HG02759 (cell line): Measurements from ENCODE around the gene TRABD2B.

Experiments
- ATAC-seq: cut with Tn5 transposase; IDR thresholded peaks from one replicate; pipeline ENCODE4 v1.9.1; 2021; ENCODE audit warnings: mild to moderate bottlenecking, moderate library complexity; ENCODE audit not compliant: unreplicated experiment

Gene TRABD2B

GRCh38 chr1:47856996-47857395 is 140.2 kb downstream of the TRABD2B start:
- ATAC-seq, result no peak

GRCh38 chr1:47855230-47855629 is 142.0 kb downstream of the TRABD2B start:
- ATAC-seq, result no peak

GRCh38 chr1:47854552-47855144 is 142.5 kb downstream of the TRABD2B start:
- no peak for ATAC-seq

- no peak for ATAC-seq
Observed at GRCh38 chr1:47853852-47854251, 143.3 kb downstream of the TRABD2B start.

DNA sequence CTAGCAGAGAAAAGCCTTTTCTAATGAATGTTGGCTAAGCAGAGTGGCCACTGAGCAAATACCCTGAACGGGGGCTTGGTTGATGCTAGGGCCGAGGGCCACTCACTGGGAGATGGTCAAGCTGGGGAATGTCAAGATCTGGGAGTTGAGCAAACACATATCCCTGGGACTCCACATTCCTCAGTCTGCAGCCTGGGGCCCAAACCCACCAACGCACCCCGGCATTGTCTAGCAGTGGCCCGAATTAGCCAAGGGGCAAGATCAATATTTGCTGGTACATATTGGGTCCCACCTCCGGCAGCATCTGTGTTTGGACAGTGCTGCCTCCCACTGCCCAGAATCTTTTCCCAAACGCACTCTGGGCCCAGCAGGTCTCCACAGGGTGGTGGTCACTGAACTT is 144.1 kb downstream of the TRABD2B start:
- no peak for ATAC-seq

DNA sequence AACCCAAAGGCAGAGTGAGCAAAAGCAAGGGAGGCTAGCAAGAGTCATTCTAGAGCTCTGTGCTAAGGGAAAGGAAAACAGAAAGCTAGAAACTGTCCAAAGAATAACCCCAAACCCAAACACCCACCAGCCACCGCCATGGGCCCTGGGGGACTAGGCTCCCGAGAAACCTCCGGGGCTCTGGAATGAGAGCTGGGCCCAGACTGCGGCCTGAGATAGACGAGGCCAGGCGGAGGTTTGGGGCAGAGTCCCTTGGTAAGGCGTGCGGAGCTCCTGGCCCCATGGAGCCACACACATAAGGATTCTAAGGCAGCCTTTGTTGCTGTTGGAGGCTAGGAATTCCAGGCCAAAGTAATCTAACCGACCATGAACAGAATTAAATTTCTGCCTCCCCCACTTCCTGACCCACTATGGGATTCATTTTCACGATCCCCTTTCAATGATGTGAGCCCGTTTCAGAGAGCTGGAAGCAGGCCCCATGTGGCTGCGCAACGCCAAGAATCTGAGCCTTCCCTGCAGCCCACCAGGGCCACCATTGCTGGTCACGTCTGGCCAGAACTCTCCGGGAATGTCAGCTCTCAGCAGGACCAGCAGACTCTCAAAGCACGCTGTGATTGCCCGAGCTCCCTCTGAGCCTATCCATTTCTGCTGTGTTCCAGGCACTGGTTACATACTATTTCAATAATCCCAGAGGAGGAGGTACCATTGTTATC is 145.0 kb downstream of the TRABD2B start:
- ATAC-seq, result no peak

DNA sequence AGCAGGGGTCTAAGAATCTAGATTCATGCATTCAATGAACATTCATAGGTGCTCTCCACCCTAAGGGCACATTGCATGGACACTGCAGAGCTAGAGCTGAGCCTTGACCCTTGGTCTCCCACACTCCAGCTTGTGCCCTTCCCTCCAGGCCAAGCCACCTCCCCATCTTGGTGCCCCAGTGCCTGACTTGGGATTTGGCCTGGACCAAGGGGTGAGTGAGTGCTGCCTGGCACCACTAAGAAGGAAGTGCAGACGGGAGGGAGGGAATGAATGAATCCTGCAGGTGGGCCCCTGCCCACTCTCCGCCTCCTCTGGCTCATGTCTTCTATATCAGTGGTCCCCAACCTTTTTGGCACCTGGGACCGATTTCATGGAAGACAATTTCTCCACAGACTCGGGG is 146.7 kb downstream of the TRABD2B start:
- ATAC-seq, result no peak

GRCh38 chr1:47849591-47850261 is 147.5 kb downstream of the TRABD2B start:
- ATAC-seq, result no peak

DNA sequence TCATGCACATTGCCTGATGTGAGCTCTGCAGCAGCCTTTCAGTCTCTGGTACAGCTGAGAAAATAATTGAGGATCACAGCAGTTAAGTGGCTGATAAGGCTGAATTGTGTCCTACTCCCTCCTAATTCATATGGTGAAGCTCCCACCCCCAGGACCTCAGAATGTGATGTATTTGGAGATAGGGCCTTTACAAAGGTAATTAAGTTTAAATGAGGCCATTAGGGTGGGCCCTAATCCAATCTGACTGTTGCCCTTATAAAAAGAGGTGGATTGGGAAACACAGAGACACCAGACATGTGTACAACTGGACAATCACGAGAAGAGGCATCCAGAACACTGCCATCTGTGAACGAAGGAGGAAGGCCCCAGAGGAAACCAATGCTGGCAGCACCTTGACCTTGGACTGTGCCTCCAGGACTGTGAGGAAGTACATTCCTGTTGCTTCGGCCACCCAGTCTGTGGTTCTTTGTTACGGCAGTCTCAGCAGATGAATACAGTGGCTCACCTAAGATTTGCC is 148.1 kb downstream of the TRABD2B start:
- ATAC-seq, result no peak

- no peak for ATAC-seq
Observed at GRCh38 chr1:47847763-47848162, 149.4 kb downstream of the TRABD2B start.

- no peak for ATAC-seq
Observed at GRCh38 chr1:47844558-47844955, 152.6 kb downstream of the TRABD2B start.

- ATAC-seq, result no peak
Observed at GRCh38 chr1:47843781-47844557, 153.2 kb downstream of the TRABD2B start.

DNA sequence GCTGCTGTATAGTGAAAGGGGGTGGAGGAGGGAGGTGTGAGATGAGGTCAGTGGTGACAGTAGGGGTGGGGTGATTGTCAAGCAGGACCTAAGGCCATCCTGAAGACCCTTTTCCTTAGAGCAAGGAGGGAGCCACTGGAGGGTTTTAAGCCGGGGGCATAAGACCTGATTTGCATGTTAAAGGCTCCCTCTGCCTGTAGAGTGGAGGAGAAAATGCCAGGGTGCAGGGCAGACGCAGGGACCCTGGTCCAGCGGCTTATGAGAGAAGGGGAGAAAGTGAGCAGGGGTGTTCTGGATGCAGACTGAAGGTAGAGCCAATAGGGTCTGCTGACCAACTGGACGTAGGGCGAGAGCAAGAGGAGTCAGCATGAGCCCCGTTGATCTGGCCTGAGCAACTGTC is 154.1 kb downstream of the TRABD2B start:
- ATAC-seq, result no peak

DNA sequence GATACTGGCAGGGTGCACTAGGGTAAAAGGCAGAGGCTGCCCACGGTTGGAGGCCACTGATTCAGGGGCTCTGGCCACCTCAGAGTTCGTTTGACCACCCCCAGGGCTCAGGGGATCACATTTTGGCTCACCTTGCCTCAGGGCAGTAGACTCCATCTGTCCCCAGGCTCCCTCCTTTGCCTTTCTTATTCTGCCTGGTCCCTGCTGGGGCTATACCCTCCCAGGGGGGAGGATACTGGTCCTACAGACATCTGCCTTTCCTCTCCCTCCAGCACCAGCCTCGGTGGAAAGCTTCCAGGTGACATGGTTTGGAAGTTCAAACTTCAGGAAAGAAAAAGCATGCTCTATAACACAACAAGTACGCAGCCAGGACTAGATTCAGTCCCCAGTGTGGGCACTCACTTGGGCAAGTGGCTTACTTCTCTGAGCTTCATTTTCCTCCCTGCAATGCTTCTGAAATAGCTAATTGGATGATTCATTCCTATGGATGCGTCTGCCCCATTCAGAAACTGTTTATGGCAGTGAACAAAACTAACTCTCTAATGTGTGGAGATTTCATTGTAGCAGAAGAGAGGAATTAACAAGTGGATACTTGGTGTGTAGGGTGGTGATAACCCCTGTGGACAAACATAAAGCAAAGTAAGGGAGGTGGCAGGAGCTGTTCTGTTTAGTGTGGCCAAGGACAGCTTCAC is 154.8 kb downstream of the TRABD2B start:
- no peak for ATAC-seq

- ATAC-seq, result no peak
Observed at GRCh38 chr1:47841356-47841755, 155.8 kb downstream of the TRABD2B start.

GRCh38 chr1:47840393-47841190 is 156.6 kb downstream of the TRABD2B start:
- ATAC-seq, result no peak

DNA sequence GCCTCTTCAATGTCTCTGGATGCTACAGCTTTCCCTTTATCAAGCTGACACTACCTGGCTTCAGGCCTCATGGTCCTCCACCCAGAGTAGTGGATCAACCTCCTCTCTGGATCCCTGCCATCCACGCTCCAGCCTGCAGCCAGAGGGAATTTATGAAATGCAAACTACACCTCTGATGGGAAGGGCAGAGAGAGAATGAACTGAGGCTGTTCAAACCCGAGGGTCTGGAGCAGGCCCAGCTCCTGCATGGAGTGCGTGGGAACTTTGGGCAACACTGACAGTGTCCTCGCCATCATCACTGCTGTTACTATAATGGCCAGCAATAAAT is 157.8 kb downstream of the TRABD2B start:
- ATAC-seq, result no peak

DNA sequence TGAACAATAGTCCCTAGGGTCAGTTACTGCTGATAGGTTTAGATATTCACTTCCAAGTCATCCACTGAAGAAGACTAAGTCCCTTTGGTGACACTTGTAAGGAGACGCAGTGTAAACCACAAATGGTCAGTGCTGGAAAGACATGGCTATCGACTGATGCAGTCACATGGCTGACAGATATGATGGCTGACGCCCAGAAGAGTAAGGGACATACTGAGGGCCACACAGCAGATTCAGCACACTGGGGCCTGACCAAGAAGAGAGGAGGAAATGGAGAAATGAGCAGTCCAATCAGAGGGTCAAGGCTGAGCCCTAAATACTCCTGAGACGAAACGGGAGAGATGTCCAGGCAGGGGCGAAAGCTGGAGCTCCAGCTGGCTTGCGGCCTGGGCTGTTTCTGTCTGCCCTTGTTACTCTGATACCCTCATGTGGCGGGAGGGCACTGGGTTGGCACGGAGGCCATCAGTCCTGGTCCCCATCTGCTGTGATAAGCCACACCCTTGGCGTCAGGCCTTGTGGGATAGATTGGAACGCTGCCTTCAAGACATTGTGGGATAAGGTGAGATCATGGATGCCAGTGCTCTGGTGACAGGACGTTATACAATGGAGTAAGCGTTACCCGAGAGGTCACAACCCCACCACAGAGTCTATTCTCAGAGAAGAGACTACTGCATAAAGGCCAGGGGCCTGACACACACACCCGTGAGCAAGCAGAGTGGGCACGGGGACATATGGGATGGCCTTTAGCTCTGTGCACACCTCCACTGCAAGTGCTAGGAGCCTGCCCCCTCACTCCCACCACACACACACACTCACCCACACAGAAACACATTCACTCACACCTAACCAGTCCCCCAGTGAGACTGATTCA is 158.4 kb downstream of the TRABD2B start:
- ATAC-seq, result no peak
